Stimulated activated naive CD8-positive, alpha-beta T cell treated with anti-CD3 and anti-CD28 coated beads, Interleukin-15, amount 100 ng/mL, for 72 hours (primary cell): ENCODE results near the gene HDGFL2.

Source experiments
- ATAC-seq: fragments of 150-1000 bp; cut with Tn5 transposase; 2 replicates; pipeline ENCODE4 v1.10.0; 2021; ENCODE audit warnings: mild to moderate bottlenecking, moderate library complexity
- DNase-seq, 2 donors: peaks; one replicate each; pipeline ENCODE4 v3.0.0; 2021 to 2022
- H3K27ac Mint-ChIP-seq, 2 donors: one replicate each; pipeline ENCODE4 v1.8.0; 2022; ENCODE audit warnings: mild to moderate bottlenecking in 2 of 2, mixed read lengths in 2 of 2, moderate library complexity in 2 of 2
- H3K27me3 Mint-ChIP-seq: one replicate; pipeline ENCODE4 v1.8.0; 2022; ENCODE audit warnings: mixed read lengths
- H3K4me1 Mint-ChIP-seq: one replicate; pipeline ENCODE4 v1.8.0; 2022; ENCODE audit warnings: mild to moderate bottlenecking, mixed read lengths
- H3K4me3 Mint-ChIP-seq, 2 donors: one replicate each; pipeline ENCODE4 v1.8.0; 2022; ENCODE audit warnings: mild to moderate bottlenecking in 2 of 2, mixed read lengths in 2 of 2, moderate library complexity in 1 of 2
- H3K9me3 Mint-ChIP-seq, 2 donors: one replicate each; pipeline ENCODE4 v1.8.0; 2022; ENCODE audit warnings: mixed read lengths in 2 of 2

HDGFL2 gene

DNA sequence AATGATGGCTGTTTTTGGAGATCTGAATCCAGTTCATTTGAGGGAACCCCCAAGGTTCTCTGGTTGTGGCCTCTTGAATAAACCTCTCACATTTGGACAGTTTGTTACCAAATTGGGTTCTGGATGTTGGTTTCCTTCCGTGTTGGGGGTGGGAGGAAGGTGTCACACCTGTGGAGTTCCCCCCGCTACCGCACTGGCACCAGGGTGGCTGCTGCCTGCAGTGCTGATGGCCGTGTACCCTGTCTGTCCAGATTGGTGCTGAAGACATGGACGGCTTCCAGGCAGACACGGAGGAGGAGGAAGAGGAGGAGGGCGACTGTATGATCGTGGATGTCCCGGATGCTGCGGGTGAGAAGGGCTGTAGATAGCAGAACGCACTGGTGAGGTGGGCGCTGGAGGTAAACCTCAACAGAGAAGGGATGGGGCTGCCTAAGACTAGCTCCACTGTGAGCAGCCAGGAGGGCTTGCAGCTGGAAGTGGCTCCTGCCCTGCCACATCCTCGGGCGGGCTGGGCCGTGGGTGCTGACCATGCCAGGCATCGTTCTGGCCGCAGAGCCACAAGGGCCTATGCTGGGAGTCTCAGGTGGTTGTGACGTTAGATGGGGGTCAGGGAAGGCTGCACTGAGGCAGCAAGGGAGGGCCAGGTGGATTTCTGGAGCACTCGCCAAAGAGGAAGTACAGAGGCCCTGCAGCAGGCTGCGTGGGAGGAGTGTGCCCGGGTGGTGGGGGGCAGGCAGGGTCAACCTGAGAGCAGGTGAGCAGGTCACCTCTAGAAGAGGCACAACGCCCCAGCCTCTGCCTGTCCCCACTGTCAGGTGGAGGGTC, 29.9 kb upstream of the HDGFL2 start:
- peak; percentile 6 for ATAC-seq
- Mint-ChIP-seq H3K4me1 (peaks cover 9% of the 10 kb centered on the region), H3K27ac (peak overlapping the region in 1 of 2 donors; percentile 95), H3K9me3 (no peaks in the 10 kb centered on the region), H3K4me3 (peak overlapping the region in 1 of 2 donors; percentile 20), H3K27me3 (no peaks in the 10 kb centered on the region)
- DNase-seq = no peak

DNA sequence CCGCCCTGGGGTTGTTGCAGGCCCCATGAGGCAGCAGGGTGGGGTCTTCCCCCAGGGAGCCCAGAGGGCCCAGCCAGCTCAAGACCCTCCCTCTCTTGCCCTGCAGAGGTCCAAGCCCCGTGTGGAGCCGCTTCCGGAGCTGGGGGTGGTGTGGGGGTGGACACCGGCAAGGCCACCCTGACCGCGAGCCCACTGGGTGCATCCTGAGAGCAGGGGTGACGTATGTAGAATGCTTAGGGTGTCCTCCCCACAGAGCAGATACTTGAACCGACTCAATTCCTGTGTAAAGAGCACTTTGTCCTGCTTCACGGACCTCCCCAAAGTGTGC, 29.3 kb upstream of the HDGFL2 start:
- no peaks in the 10 kb centered on the region for H3K9me3 Mint-ChIP-seq
- no peaks in the 10 kb centered on the region for H3K27me3 Mint-ChIP-seq
- H3K4me3 Mint-ChIP-seq = no peak overlapping the region
- H3K27ac Mint-ChIP-seq = no peak overlapping the region
- DNase-seq = no peak
- H3K4me1 Mint-ChIP-seq = peaks cover 9% of the 10 kb centered on the region
- ATAC-seq = no peak

DNA sequence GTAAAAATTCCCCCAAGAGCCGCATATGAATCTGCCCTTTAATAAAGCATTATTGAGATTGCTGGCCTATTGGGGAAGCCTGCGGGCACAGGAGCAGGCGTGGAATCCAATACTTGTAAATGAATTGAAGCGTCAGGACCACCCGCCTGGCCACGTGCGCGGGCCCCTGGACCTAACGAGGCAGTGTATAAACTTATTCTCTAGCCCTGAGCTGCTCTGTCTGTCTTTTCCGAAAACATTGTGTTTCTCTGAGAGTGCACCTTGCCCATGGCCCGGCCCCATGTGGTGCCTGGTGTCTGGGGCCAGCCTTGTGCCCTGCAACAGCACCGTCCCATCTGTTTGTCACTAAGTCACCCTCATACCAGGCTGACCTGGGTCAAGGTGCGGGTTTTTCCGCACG, 28.9 kb upstream of the HDGFL2 start:
- Mint-ChIP-seq H3K9me3 (no peaks in the 10 kb centered on the region), H3K27ac (no peak overlapping the region), H3K27me3 (no peaks in the 10 kb centered on the region), H3K4me1 (peaks cover 9% of the 10 kb centered on the region), H3K4me3 (no peak overlapping the region)
- no peak for DNase-seq
- no peak for ATAC-seq

DNA sequence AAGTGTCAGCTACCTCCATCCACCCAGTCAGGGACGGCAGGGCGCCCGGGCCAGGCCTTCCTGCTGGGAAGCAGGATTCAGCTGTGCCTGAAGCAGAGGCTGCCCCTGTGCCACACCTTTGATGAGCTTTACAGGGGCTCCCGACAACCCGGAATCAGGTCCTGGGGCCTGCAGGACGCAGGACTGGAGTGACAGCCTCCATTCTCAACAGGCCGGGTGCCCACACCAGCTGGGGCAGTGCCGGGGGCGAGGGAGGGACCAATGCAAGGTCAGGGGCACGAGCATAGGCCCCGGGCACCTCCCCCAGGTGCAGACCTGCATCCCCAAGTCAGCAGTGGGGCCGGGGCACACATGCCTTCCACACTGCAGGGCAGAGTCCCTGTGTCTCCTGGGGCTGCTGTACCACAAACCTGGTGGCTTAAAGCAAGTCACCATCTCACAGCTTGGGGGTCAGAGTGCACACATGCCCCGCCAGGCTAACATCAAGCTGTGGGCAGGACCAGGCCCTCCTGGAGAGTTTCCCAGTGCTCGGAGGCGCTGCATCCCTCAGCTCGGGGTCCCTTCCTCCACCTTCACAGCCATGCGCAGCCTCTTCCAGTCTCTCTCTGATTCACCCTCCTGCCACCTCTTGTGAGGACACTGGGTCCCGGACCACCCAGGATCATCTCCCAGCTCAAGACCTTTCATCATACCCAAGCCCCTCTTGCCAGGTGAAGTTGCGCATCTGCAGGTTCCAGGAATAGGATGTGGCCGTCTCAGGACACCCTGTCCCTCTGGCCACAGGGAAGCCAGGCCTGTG, 27.9 kb upstream of the HDGFL2 start:
- Mint-ChIP-seq H3K27ac (peak overlapping the region in 1 of 2 donors; percentile 72), H3K27me3 (no peaks in the 10 kb centered on the region), H3K4me1 (peaks cover 9% of the 10 kb centered on the region), H3K4me3 (no peak overlapping the region), H3K9me3 (no peaks in the 10 kb centered on the region)
- peak; percentile 16 for ATAC-seq
- no peak for DNase-seq

DNA sequence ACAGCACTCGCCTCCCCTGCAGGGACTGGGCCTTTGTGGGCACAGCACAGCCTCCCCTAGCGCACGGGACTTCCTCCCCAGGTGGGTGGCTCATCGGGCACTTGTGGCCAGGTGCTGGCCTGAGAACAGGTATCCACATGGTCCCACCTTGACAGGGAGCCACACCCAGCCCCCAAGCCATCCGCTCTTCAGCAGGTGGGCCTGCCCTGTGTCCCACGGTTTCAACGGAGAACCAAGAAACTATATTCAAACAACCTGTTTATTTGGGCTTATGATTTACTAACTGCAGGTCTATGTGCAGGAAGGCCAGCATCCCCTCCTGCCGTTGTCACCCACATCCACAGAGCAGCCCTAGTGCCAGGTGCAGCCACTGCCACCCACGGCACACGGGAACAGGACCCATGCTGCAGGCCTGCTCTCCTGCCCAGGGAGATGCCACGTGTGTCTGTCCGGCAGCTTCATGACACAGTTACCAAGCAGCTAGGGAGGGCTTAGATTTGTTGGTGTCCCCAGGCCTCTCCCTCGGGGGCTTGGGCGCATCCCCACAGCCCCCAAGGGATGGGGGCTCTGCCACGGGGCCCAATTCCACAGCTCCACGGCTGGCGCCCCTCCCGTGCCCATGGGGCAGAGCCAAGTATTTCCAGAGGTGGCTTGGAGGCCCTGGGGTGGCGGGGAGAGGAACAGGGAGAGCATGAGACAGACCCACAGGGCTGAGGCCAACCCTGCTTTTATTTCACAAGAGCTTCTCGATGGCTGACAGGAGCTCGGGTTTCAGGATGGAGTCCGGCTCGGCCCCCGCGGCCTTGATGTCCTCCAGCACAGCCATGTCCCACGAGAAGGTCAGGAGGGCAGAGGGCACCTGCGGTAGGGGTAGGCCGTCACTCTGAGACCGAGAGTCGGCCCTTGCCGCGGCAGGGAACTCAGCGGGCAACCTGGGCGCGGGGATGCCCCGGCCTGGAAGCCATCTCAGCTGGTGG, 27.0 kb upstream of the HDGFL2 start:
- H3K4me1 Mint-ChIP-seq = peaks cover 9% of the 10 kb centered on the region
- no peak for DNase-seq
- no peaks in the 10 kb centered on the region for H3K9me3 Mint-ChIP-seq
- H3K27me3 Mint-ChIP-seq = no peaks in the 10 kb centered on the region
- H3K27ac Mint-ChIP-seq = peak overlapping the region in 1 of 2 donors; percentile 72
- ATAC-seq = peak; percentile 5
- no peak overlapping the region for H3K4me3 Mint-ChIP-seq

DNA sequence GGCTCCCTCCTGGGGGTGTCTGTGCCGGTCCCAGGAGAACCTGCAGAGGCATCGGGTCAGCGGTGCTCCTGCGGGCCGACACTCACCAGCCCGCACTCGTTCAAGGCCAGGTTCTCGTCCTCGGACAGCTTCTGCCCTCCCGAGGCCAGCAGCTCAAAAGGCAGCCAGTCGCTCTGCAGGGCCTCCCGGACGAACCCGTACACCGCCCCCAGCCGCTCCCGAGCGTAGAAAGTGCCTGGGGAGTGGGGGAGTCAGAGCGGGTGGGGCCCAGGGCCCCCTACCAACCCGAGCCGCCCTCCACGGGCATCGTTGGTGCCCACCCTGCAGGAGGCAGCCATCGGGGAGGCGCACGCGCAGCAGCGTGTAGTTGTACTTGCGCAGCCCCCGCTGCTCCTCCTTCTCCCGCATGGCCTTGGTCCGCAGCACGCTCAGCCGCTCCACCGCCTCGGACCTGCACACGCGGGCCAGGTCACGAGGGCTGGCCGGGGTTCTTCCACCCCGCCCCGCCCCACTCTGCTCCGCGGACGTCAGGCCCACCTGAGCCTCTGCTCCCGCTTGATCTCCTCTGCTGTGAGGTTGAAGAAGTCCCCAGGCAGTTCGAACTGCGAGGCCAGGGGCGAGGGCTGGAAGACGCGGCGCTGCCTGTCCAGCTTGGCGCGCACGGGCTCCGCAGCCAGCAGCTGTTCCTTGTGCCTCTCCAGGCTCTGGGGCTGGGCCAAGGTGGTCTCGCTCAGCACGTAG, 26.0 kb upstream of the HDGFL2 start:
- H3K27me3 Mint-ChIP-seq = no peaks in the 10 kb centered on the region
- DNase-seq (no peak), ATAC-seq (no peak)
- H3K4me3 Mint-ChIP-seq = no peak overlapping the region
- no peaks in the 10 kb centered on the region for H3K9me3 Mint-ChIP-seq
- H3K27ac Mint-ChIP-seq = no peak overlapping the region
- H3K4me1 Mint-ChIP-seq = peaks cover 9% of the 10 kb centered on the region

DNA sequence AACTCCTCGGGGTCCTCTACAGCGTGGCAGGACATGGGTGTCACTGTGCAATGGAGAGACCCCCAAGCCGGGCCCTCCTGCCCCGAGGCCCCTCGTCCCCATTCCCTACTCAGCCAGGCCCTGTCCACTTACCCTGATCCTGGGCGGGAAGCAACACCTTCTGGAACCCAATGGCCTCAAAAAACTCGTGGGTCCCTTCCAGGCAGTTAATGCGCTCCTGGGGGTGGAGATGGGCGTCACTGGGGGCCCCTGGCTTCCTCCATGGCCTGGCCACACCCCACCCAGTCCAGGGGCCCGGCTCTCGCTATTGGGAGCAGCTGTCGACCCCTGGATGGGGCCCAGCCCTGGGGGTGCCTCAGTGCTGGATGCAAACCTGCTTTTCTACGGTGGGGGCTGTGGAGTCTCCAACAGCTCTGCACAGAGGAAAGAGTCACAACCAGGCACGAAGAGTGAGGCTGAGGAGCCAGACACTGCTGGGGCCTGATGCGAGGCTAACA, 25.3 kb upstream of the HDGFL2 start:
- no peaks in the 10 kb centered on the region for H3K9me3 Mint-ChIP-seq
- H3K4me3 Mint-ChIP-seq = no peak overlapping the region
- no peak for ATAC-seq
- DNase-seq = no peak
- H3K27ac Mint-ChIP-seq = peak overlapping the region in 1 of 2 donors; percentile 67
- H3K4me1 Mint-ChIP-seq = peaks cover 9% of the 10 kb centered on the region
- no peaks in the 10 kb centered on the region for H3K27me3 Mint-ChIP-seq

DNA sequence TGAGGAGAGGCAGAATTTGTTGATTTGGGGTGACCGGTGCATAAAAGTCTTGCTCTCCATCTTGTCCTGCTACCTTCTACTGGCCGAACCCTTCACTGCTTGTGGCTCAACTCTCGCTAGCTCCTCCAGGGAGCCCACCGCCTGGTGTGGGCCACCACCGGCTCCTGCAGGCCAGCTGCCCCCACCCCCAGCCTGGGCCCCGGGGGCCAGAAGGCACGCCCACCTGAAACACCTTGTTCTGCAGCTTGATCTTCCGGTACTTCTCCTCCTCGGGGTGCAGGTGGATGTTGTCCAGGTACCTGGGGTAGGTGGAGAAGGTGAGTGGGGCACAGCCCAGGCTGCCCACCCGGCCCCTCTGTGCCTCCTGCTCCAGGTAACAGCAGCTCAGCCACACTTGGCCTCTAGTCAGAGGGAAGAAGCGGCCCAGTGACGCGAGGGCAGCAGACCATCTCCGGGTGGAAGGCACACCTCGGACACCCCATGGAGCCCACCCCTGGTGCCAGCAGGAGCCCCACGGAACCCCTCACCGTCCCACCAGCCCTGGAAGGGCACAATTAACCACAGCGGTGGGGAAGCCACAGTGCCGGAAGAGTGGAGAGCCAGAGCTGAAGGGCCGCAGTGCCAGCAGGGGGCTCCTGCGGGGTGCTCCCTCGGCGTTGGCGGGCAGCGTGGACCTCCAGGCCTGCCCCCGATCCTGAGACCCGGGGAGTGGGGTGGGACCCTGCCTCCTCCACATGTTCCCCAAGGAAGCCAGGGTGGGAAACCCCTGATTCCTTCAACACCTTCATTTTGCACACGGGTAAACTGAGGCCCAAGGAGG, 24.6 kb upstream of the HDGFL2 start:
- peak overlapping the region in 1 of 2 donors; percentile 94 for H3K27ac Mint-ChIP-seq
- no peak for ATAC-seq
- H3K9me3 Mint-ChIP-seq = no peaks in the 10 kb centered on the region
- peaks cover 1% of the 10 kb centered on the region for H3K4me1 Mint-ChIP-seq
- H3K27me3 Mint-ChIP-seq = no peaks in the 10 kb centered on the region
- no peak overlapping the region for H3K4me3 Mint-ChIP-seq
- no peak for DNase-seq

DNA sequence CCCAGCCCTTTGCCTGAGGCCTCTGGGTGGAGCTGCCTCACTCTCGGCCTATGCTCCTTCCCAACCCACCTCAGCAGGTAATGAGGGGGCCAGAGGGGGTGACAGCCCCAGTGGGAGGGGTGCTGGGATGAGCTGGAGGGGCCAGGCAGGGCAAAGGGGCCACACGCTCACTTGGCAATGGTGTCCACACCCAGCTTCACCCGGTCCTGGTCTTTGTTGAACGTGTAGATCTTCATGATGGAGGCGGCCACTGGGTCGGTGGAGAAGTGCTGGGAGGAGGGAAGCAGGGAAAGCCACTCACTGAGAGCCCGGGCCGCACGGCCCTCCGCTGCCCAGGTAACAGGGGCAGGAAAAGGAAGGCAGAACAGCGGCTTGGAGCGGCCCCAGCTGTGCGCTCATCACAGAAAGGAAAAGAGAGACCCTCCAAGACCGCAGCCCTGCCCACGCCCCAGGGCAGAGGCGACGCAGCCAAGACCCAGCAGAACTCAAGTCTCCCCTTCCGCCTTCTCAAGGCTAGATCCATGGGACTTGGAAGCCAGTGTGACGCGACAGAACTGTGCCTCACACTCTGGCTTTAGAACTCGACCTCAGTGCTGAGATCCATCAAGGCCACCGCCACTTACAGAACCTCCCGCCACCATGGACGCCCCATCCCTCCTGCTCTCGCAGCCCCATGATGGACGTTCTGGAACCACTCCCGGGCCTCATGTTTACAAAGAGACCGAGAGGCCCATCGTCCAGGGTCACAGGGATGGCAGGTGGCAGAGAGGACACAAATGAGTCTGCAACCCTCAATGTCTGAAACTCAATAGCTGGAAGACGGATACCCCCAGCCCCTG, 23.7 kb upstream of the HDGFL2 start:
- H3K4me3 Mint-ChIP-seq = no peak overlapping the region
- H3K9me3 Mint-ChIP-seq = no peaks in the 10 kb centered on the region
- peak overlapping the region; percentile 57 to 94 for H3K27ac Mint-ChIP-seq
- DNase-seq (no peak), ATAC-seq (no peak)
- H3K4me1 Mint-ChIP-seq = no peaks in the 10 kb centered on the region
- no peaks in the 10 kb centered on the region for H3K27me3 Mint-ChIP-seq

DNA sequence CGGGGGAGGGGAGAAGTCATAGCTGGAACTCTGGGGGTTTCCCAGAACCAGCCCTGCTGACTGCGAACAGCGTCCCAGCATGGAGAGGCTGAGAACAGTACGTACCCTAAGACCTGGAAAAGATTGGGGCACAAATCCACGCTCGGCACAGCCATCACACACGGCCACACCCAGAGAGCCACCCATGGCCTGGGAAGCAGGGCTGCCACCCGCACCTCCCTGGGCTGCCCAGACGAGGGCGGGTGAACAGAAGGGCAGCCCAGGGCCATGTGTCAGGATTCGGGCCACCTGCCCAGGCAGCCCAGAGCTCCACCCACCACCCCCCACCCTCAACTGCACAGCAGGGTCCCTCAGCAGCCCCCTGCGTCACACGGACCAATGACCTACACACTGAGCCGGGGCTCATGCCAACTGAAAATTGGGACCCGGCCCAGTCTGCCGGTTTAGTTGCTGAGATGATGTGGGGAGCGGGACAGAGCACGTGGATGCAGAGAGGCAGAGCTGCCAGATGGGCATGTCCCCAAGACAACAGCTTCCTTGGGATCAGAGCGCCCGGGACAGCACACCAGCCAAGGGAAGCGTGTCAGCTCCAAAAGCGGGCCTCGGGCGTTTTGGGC, 23.0 kb upstream of the HDGFL2 start:
- no peak for DNase-seq
- Mint-ChIP-seq H3K4me3 (no peak overlapping the region), H3K27me3 (no peaks in the 10 kb centered on the region), H3K4me1 (no peaks in the 10 kb centered on the region), H3K27ac (peak overlapping the region in 1 of 2 donors; percentile 64), H3K9me3 (no peaks in the 10 kb centered on the region)
- no peak for ATAC-seq

DNA sequence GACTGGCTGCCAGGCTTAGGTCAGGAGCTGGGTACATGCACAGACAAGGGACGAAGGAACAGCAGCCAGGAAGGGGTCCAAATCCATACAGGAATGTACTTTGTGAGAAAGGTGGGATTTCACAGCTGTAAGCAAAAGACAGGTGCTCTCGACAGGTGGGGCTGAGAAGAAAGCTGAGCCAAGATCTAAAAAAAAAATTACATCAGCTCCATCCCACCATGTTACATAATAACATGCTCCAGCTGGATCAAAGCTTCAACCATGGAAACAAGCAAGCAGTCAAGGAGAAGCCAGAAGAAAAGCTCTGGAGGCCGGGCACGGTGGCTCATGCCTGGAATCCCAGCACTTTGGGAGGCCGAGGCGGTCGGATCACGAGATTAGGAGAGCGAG, 22.5 kb upstream of the HDGFL2 start:
- no peaks in the 10 kb centered on the region for H3K9me3 Mint-ChIP-seq
- no peaks in the 10 kb centered on the region for H3K27me3 Mint-ChIP-seq

DNA sequence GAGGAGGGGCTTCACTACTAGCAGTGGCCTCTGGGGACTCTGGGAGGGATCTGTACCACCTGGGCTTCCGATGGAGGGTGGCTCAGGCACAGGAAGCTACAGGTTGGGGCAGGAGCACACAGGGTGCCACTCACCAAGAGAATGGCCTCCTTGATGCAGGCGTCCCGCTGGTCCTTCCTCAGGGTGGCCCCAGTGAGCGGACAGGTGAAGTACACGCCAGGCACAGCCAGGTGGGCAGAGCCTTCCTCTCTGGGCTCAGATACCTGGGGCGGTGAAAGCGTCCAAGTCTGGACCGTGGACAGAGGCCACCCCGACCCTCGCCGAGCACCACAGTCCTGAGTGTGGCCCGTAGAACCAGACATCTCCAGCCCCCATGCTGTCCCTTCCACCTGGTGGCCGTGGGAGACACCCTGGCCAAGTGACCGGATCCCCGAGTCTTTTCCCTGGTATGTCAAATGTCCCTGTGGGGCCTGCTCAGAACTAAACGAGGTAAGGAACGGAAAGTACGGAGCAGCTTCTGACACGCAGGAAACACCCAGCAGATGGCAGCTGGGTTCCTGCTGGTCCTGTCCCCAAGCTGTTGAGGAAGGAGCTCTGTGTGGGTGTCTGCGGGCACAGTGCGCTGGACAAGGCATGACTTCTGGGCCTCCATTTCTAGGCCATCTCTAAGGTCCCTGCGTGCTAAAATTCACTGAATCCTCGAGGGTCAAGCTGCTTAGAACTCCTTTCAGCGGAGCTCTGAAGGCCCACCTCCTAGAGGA, 19.7 kb upstream of the HDGFL2 start:
- H3K4me3 Mint-ChIP-seq = no peak overlapping the region
- H3K9me3 Mint-ChIP-seq = no peaks in the 10 kb centered on the region
- peak overlapping the region in 1 of 2 donors; percentile 82 for H3K27ac Mint-ChIP-seq
- H3K4me1 Mint-ChIP-seq = peaks cover 22% of the 10 kb centered on the region
- DNase-seq (no peak), ATAC-seq (no peak)
- H3K27me3 Mint-ChIP-seq = no peaks in the 10 kb centered on the region

More for the DNA sequence above, 22.5 kb upstream of the HDGFL2 start:
- Mint-ChIP-seq H3K4me1 (no peaks in the 10 kb centered on the region), H3K27ac (peak overlapping the region in 1 of 2 donors; percentile 64), H3K4me3 (no peak overlapping the region)
- ATAC-seq (no peak), DNase-seq (no peak)
